Prostate gland (tissue), 2 donors: Measurements from ENCODE around the gene SLC27A2. TPM values are rescaled to one million over a fixed set of nuclear protein-coding genes. Genes with fewer than 3 reads are reported as not detected.

Experiments used
- DNase-seq: peaks from one replicate; pipeline ENCODE4 v3.0.0-alpha.2; 2019; ENCODE audit warnings: low spot score
- H3K27ac ChIP-seq, 2 donors: fragments of 200-600 bp; sonication (generic); 2 replicates each; pipeline ENCODE4 v1.5.1; 2017 to 2019
- H3K27me3 ChIP-seq: fragments of 200-600 bp; sonication (generic); replicated peaks from 2 replicates; pipeline ENCODE4 v1.5.1; 2019; ENCODE audit not compliant: insufficient read depth
- H3K36me3 ChIP-seq, 2 donors: fragments of 200-600 bp; sonication (generic); 1 replicate in 1 of 2; 2 replicates in 1 of 2; pipeline versions ENCODE4 v1.5.1 to v1.8.1; 2017 to 2019
- H3K4me1 ChIP-seq: fragments of 200-600 bp; sonication (generic); replicated peaks from 2 replicates; pipeline ENCODE4 v1.5.1; 2019
- H3K4me3 ChIP-seq, 2 donors: fragments of 200-600 bp; sonication (generic); 2 replicates each; pipeline ENCODE4 v1.5.1; 2017 to 2019
- H3K9me3 ChIP-seq: fragments of 200-600 bp; sonication (generic); 2 replicates; pipeline ENCODE4 v1.5.1; 2017
- CTCF ChIP-seq, 4 experiments: fragments of 200-600 bp in 2 of 4; fragments of 450-650 bp in 2 of 4; sonication (generic) in 2 of 4; IDR thresholded peaks; 1 replicate in 3 of 4; 2 replicates in 1 of 4; pipeline ENCODE4 v1.5.1; 2016 to 2019; ENCODE audit warnings: antibody characterized with exemption in 4 of 4, mild to moderate bottlenecking in 2 of 4, moderate library complexity in 2 of 4
- POLR2A ChIP-seq: fragments of 450-650 bp; IDR thresholded peaks from one replicate; pipeline ENCODE4 v1.6.1; 2016; ENCODE audit warnings: antibody characterized with exemption, mild to moderate bottlenecking
- POLR2AphosphoS5 ChIP-seq: sonication (generic); formaldehyde crosslinking; IDR thresholded peaks from one replicate; pipeline ENCODE4 v1.6.1; 2017; ENCODE audit warnings: antibody characterized with exemption
- WGBS: methylation state at CpG from one replicate; pipeline ENCODE4 v1.1.5; 2018; 5-methylcytosine and 5-hydroxymethylcytosine counted together
- intact Hi-C: fragments of 100-400 bp; cut with DNase I; formaldehyde crosslinking; loops from one replicate; pipeline ENCODE4 v1.14.2; 2022
- total RNA-seq, 2 donors: library from RNA; depleted of rRNA; stranded (reverse); fragments of >200 nt; gene quantifications; one replicate each; pipeline ENCODE4 v1.1.0, GENCODE V29; 2016

SLC27A2 gene
- total RNA-seq, 2 donors from 2014 or later, result 4.7 to 22.0 TPM

DNA sequence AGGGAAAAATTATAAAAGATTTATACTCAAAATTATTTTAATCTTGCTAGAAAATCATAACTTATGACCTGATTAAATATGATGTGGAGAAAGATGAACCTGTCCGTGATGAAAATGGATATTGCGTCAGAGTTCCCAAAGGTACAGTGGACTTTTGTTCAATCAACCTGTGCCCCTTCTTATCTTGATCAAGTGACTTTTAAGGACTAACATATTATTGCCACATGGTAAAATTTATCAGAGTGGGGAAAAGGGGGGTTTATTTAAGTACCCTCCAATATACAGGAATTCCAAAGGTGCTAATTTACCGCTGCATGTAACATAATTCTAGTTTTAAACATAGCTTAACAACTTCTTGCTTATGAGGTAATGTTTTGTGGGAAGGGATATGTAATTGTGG lies 43.9 kb downstream of the SLC27A2 start:
- no peaks in the 10 kb centered on the region for H3K36me3 ChIP-seq
- TF ChIP-seq POLR2A, result no peak
- TF ChIP-seq CTCF (IDR thresholded peaks at IDR 0.05), result no peak
- no peak overlapping the region for H3K4me3 ChIP-seq
- H3K4me1 ChIP-seq, result no peaks in the 10 kb centered on the region
- WGBS, result 79% methylated on average over 3 of the region's 3 CpGs
- intact Hi-C loops, result no loop called here
- no peaks in the 10 kb centered on the region for H3K9me3 ChIP-seq
- no peak for DNase-seq
- no peak overlapping the region for H3K27ac ChIP-seq
- no peaks in the 10 kb centered on the region for H3K27me3 ChIP-seq

DNA sequence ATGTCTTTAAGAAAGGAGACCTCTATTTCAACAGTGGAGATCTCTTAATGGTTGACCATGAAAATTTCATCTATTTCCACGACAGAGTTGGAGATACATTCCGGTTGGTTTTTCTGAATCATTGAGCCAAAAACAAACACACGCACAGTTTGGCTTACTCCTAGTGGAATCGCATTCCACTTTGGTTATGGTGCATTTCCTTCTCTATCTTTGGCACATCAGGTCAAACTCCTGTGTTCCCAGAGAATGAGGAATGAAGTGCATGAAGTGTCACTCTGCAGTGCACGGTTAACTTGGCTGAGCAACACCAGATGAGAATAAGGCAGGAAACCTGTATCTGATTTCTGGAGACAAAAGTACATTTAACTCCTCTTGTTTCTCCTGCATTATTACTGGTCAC lies 45.1 kb downstream of the SLC27A2 start:
- Histone ChIP-seq H3K36me3 (no peaks in the 10 kb centered on the region), H3K4me3 (no peak overlapping the region), H3K27me3 (no peaks in the 10 kb centered on the region), H3K9me3 (no peaks in the 10 kb centered on the region), H3K4me1 (no peaks in the 10 kb centered on the region), H3K27ac (no peak overlapping the region)
- intact Hi-C loops, result no loop called here
- DNase-seq, result no peak
- TF ChIP-seq CTCF (IDR thresholded peaks at IDR 0.05) (no peak), POLR2AphosphoS5 (no peak), POLR2A (no peak)
- WGBS, result 58% methylated on average over 5 of the region's 5 CpGs

- H3K4me1 ChIP-seq, result no peaks in the 10 kb centered on the region
- no peak overlapping the region for H3K4me3 ChIP-seq
- TF ChIP-seq POLR2AphosphoS5, result no peak
- no peak for DNase-seq
- no peak overlapping the region for H3K27ac ChIP-seq
- no peaks in the 10 kb centered on the region for H3K36me3 ChIP-seq
- no peaks in the 10 kb centered on the region for H3K27me3 ChIP-seq
- no peaks in the 10 kb centered on the region for H3K9me3 ChIP-seq
- 61% methylated on average over 3 of the region's 3 CpGs for WGBS
- intact Hi-C loops, result no loop called here
These were observed 46.9 kb downstream of the SLC27A2 start for GRCh38 chr15:50228866-50229265.

GRCh38 chr15:50229336-50229735 lies 47.3 kb downstream of the SLC27A2 start:
- TF ChIP-seq POLR2AphosphoS5 (no peak), CTCF (IDR thresholded peaks at IDR 0.05) (no peak), POLR2A (no peak)
- intact Hi-C loops, result no loop called here
- Histone ChIP-seq H3K4me3 (no peak overlapping the region), H3K4me1 (no peaks in the 10 kb centered on the region), H3K36me3 (no peaks in the 10 kb centered on the region), H3K9me3 (no peaks in the 10 kb centered on the region), H3K27ac (no peak overlapping the region), H3K27me3 (no peaks in the 10 kb centered on the region)
- DNase-seq, result no peak
- WGBS, result 92% methylated on average over 3 of the region's 3 CpGs

DNA sequence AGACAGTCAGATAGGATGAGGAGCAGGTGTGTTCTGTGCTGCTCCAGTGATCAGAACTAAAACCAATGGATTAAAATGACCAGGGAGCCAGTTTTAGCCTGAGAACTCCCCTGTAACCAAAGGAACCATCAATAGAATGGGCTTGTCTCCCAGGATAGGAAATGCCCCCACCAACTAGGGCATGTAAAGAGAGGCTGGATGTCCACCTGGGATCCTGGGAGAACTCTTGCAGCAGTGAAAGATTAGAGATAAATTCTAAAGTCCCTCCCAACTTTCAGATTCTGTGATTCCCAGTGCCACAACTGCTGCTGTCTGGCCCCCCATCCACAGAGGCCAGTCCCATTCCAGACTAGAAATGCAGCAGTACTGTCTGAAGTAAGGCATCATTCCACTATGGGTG lies 49.8 kb downstream of the SLC27A2 start:
- intact Hi-C loops, result no loop called here
- Histone ChIP-seq H3K27me3 (no peaks in the 10 kb centered on the region), H3K4me3 (no peak overlapping the region), H3K9me3 (no peaks in the 10 kb centered on the region), H3K36me3 (no peaks in the 10 kb centered on the region), H3K4me1 (no peaks in the 10 kb centered on the region), H3K27ac (no peak overlapping the region)
- no peak for DNase-seq
- no peak for TF ChIP-seq CTCF (IDR thresholded peaks at IDR 0.05)
- TF ChIP-seq POLR2AphosphoS5, result no peak
- no peak for TF ChIP-seq POLR2A

DNA sequence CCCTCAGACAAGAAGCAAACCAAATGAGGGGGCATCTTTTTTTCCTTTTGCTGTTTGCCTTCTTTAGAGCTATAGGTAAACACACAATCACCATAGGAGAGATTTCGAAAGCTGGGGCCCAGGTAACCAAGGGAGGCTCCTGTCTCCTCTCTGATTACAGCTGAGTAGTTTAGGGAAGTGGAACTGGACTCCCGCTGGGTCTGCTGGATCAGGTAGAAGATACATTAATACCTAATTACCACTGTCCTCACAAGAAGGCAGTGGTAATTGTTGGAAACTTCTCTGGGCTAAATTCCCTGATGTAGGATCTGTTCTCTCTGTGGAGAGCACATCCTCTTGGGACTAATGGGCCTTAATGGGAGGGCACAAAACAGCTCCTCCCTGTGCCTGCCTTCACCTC lies 50.8 kb downstream of the SLC27A2 start:
- Histone ChIP-seq H3K9me3 (no peaks in the 10 kb centered on the region), H3K4me1 (no peaks in the 10 kb centered on the region), H3K4me3 (no peak overlapping the region), H3K36me3 (no peaks in the 10 kb centered on the region), H3K27me3 (no peaks in the 10 kb centered on the region), H3K27ac (no peak overlapping the region)
- DNase-seq, result no peak
- no peak for TF ChIP-seq POLR2A
- TF ChIP-seq CTCF (IDR thresholded peaks at IDR 0.05), result no peak
- no peak for TF ChIP-seq POLR2AphosphoS5
- WGBS, result 87% methylated on average over 2 of the region's 2 CpGs
- intact Hi-C loops, result no loop called here
